ENCODE measurements around the gene NFKBIL1. TPM values are rescaled to one million over a fixed set of nuclear protein-coding genes. Genes with fewer than 3 reads are reported as not detected.

NFKBIL1 gene
- total and polyA plus RNA-seq, 10 of the 15 experiments (the other 5 are each of a cell fraction or from before 2014, with no cell fraction given): 0.19 to 15.1 (median 7.0) TPM

DNA sequence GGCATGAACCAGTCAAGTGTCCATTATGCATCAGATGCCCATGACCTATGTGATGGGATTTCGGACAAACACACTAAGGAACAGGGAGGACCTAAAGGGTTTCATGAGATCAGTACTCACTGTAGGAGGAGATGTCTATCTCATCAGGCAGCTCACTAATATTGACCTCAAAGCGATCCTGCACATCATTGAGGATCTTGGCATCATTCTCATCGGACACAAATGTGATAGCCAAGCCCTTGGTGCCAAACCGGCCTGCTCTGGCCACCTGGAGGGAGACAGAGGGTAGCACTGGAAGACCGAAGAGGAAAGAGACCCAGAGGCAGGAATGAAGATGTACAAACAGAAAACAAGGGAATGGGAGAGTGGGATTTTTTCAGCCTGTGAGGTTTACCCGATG is 16.7 kb upstream of the NFKBIL1 start:
- peaks cover 26 to 31% of the 10 kb centered on the region in 2 experiments for H3K36me3 ChIP-seq (ENCODE audit: control insufficient read depth in 2 of 2, insufficient read depth in 2 of 2, low read length in 1 of 2)
- no peak for FAIRE-seq
- H3K27me3 ChIP-seq (replicated peaks in 1 of 2; ENCODE audit: control insufficient read depth in 2 of 2, insufficient read depth in 2 of 2, low read length in 1 of 2): no peaks in the 10 kb centered on the region
- no peaks in the 10 kb centered on the region for H3K9me3 ChIP-seq (replicated peaks; ENCODE audit: control insufficient read depth, insufficient read depth, low read length)
- TF ChIP-seq NR2C2 (IDR thresholded peaks at IDR 0.05; ENCODE audit: borderline replicate concordance, control insufficient read depth, insufficient read length, low read depth): no peak
- peak; percentile 56; the same call in 1 of the 2 replicates for TF ChIP-seq POLR2AphosphoS5 (IDR thresholded peaks at IDR 0.05; ENCODE audit: low read length)
- no peak overlapping the region for H3K4me2 ChIP-seq (ENCODE audit: control insufficient read depth, insufficient read depth)
- no peak for ATAC-seq
- RAD21 ChIA-PET (ENCODE audit: unreplicated experiment): no interaction called here
- peaks cover 3% of the 10 kb centered on the region for H4K20me1 ChIP-seq (ENCODE audit: control insufficient read depth, insufficient read depth)
- 81% methylated on average over 6 of the region's 6 CpGs for WGBS (ENCODE audit: insufficient coverage, insufficient replicate concordance, low lambda C conversion rate, missing lambda C conversion rate)
- BruUV-seq (replicated peaks): no TSS peak
- H2AFZ ChIP-seq (ENCODE audit: control insufficient read depth, low read depth, low read length): no peak overlapping the region
- SMC1A ChIA-PET (ENCODE audit: uncharacterized antibody, unreplicated experiment): no interaction called here
- no peak overlapping the region for H3K27ac ChIP-seq (ENCODE audit: control insufficient read depth, insufficient read depth)
- CTCF ChIA-PET: no interaction called here
- no peaks in the 10 kb centered on the region for H3K4me1 ChIP-seq (ENCODE audit: control insufficient read depth, insufficient read depth, low read length)
- peaks cover 13% of the 10 kb centered on the region for H3K79me2 ChIP-seq (ENCODE audit: control insufficient read depth, insufficient read depth, low read length)
- intact Hi-C loops (cut with micrococcal nuclease; ENCODE audit: unreplicated experiment) (no loop called here), in situ Hi-C loops (cut with MboI) (no loop called here)
- DNase-seq (ENCODE audit: low read depth, low spot score): no peak
- POLR2A ChIA-PET: interaction anchor here (0.6 kb wide), 1 partner anchor 26 kb away, joined by 3 read pairs; no protein-coding TSS in a partner anchor
- H3K4me3 ChIP-seq: no peak overlapping the region
- no peak overlapping the region for H3K9ac ChIP-seq (ENCODE audit: control insufficient read depth, insufficient read depth, low read length)

DNA sequence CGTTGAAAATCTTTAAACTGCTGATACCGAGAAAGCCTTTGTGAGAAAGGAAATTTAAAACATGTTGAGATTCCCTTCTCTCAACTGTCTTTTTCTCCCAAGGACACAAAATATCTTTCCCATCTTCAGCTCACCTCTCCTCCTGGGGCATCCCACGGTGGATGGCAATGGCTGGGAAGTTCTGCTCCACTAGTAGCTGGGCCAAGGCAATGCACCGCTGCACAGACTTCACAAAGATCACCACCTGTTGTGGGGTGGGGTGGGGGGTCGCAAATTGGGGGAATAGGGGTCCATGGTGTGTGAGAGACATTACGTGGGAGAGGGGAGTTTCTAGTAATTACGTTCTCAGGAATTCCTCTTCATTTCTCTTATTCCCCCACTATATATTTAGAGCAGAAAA is 16.2 kb upstream of the NFKBIL1 start:
- H3K27me3 ChIP-seq (replicated peaks in 1 of 2; ENCODE audit: control insufficient read depth in 2 of 2, insufficient read depth in 2 of 2, low read length in 1 of 2): no peaks in the 10 kb centered on the region
- ChIA-PET SMC1A (ENCODE audit: uncharacterized antibody, unreplicated experiment) (no interaction called here), POLR2A (interaction anchor here (0.6 to 1.3 kb wide), 4 partner anchors 10 to 82 kb away, joined by 3 read pairs; partner anchors contain the start of gene DDX39B), CTCF (interaction anchor here (1.0 to 1.6 kb wide), 2 partner anchors 9 to 13 kb away, joined by 3 to 4 read pairs; no protein-coding TSS in a partner anchor), RAD21 (ENCODE audit: unreplicated experiment) (no interaction called here)
- H3K79me2 ChIP-seq (ENCODE audit: control insufficient read depth, insufficient read depth, low read length): peaks cover 18% of the 10 kb centered on the region
- no peaks in the 10 kb centered on the region for H3K4me1 ChIP-seq (ENCODE audit: control insufficient read depth, insufficient read depth, low read length)
- H4K20me1 ChIP-seq (ENCODE audit: control insufficient read depth, insufficient read depth): peaks cover 3% of the 10 kb centered on the region
- peaks cover 29 to 32% of the 10 kb centered on the region in 2 experiments for H3K36me3 ChIP-seq (ENCODE audit: control insufficient read depth in 2 of 2, insufficient read depth in 2 of 2, low read length in 1 of 2)
- no peak overlapping the region for H2AFZ ChIP-seq (ENCODE audit: control insufficient read depth, low read depth, low read length)
- in situ Hi-C loops (cut with MboI) (no loop called here), intact Hi-C loops (cut with micrococcal nuclease; ENCODE audit: unreplicated experiment) (no loop called here)
- H3K27ac ChIP-seq (ENCODE audit: control insufficient read depth, insufficient read depth): no peak overlapping the region
- no TSS peak for BruUV-seq (replicated peaks)
- H3K4me2 ChIP-seq (ENCODE audit: control insufficient read depth, insufficient read depth): no peak overlapping the region
- FAIRE-seq (no peak), DNase-seq (ENCODE audit: low read depth, low spot score) (no peak), ATAC-seq (no peak)
- no peaks in the 10 kb centered on the region for H3K9me3 ChIP-seq (replicated peaks; ENCODE audit: control insufficient read depth, insufficient read depth, low read length)
- WGBS (ENCODE audit: insufficient coverage, insufficient replicate concordance, low lambda C conversion rate, missing lambda C conversion rate): 97% methylated on average over 7 of the region's 7 CpGs
- no peak for TF ChIP-seq TCF12 (IDR thresholded peaks at IDR 0.05; ENCODE audit: low read depth, low read length)
- no peak for TF ChIP-seq CHD2 (IDR thresholded peaks at IDR 0.05; ENCODE audit: borderline replicate concordance, low read depth, low read length)
- TF ChIP-seq SUZ12 (IDR thresholded peaks at IDR 0.05; ENCODE audit: unreplicated experiment): no peak
- TF ChIP-seq HDAC6 (IDR thresholded peaks at IDR 0.05; ENCODE audit: unreplicated experiment): no peak
- TF ChIP-seq ZNF207 (IDR thresholded peaks at IDR 0.05; ENCODE audit: borderline replicate concordance): no peak
- no peak for TF ChIP-seq CBX5 (IDR thresholded peaks at IDR 0.05; ENCODE audit: low read depth)
- no peak for TF ChIP-seq CHD1 (IDR thresholded peaks at IDR 0.05; ENCODE audit: low read depth, low read length)
- no peak for TF ChIP-seq SMARCA5 (IDR thresholded peaks at IDR 0.05)
- no peak for TF ChIP-seq CBFB (IDR thresholded peaks at IDR 0.05; ENCODE audit: low read depth)
- no peak overlapping the region for H3K9ac ChIP-seq (ENCODE audit: control insufficient read depth, insufficient read depth, low read length)
- no peak overlapping the region for H3K4me3 ChIP-seq
